Fibroblast of gingiva (primary cell): ENCODE measurements around the gene ANKRD9.
"Not testable (repeated sequence)": the region's sequence is repeated elsewhere in the genome, so short reads cannot be mapped to it uniquely, and the experiment has no call there.

Experiments used
- DNase-seq: peaks from one replicate; pipeline ENCODE4 v3.0.0-alpha.2; 2011; ENCODE audit warnings: low read depth

The ANKRD9 gene, protein sequence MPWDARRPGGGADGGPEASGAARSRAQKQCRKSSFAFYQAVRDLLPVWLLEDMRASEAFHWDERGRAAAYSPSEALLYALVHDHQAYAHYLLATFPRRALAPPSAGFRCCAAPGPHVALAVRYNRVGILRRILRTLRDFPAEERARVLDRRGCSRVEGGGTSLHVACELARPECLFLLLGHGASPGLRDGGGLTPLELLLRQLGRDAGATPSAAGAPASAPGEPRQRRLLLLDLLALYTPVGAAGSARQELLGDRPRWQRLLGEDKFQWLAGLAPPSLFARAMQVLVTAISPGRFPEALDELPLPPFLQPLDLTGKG

DNA sequence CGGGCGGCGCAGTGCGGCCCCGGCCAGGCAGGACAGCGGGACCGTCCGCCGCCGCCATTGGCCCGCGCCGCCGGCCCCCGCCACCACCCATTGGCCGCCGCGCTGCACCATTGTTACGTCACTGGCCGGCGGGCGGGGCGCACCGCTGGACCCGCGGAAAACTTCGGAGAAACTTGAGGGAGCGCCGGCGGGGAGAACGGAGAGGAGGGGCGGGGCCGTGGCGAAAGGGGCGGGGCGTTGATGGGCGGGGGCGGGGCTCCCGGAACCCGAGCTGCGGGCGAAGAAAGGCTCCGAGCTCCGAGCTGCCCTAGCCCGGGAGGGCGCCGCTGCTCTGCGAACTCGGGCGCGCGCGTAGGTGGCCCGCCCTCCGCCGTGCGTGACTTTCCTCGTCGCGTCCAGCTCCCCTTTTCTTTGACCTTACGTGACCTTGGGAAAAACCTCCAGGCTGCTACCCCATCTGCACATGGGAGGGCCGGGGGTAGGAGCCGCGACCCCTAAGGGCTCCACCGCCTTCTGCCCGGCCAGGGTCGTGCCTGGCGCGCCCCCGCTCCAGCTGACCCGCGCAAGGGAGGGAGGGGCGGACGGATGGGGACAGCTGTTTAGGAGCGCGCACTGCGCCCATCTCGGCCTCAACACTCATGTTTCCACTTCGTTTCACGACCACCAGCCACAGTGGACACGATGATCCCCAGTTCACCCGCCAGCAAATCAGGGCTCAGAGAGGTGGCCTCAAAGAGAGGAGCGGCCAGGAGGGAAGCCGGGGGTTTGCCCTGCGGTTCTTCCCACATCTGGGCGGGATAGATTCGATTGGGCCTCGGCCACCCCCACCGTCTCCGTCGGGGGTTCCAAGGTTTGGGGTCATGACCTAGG is at the start of gene ANKRD9:
TSS of gene ANKRD9 (minus strand) at position 31 of the 870 bp plus-strand sequence. CDS start 1,887 bp downstream, outside the sequence.
- DNase-seq: peak; percentile 93

DNA sequence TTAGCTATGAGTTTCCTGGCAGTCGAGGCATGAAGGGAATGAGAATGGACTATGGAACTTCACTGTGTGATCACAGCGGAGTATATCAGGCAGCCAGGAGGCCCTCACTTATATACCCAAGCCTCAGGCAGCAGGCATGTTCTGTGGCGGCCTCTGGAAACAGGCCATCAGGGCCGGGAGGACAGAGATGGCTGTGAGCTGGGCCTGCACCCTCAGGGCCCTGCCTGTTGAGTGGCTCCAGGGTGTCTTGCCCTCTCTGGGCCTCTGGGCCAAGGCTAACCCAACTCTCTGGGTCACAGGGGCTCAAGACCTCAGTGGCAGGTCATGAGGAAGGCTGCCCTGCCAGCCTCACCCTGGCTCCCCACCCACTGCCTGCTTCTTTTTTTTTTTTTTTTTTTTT is 49.0 kb upstream of the ANKRD9 start:
- DNase-seq: no peak

DNA sequence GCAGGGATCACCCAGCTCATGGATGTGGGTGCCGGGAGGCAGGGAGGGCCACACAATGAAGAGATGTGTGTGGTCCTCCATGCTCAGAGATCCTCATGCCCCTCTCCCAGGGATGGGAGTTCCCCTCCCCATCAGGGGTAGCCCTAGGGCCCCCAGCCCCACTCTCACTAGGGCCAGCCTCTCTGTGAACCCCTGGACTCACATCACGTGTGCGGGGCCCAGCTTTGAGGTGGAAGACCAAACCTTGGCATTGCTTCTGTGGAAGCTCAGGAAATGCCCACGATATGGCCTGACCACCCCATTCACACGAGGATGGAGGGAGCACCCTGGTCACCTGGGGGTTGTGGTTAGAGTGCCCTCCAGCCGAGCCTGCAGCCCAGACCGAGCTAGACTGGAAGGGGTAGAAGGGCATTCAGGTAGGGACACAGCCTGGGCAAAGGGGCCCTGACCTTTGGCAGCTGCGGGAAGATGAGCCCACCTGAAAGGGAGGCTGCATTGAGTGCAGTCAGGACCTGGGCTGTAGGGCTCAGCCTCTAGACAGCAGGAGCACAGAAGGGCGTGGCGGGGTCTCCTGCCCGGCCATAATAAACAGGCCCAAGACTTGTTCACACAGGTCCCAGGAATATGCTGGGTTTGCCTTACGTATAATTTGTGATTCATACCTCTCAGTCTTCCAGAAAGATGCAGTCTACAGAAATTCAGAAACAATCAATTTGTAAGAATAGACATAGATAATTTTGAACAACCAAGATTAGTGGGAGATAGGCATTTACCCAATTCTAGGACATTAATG is 48.1 kb upstream of the ANKRD9 start:
- no peak for DNase-seq

DNA sequence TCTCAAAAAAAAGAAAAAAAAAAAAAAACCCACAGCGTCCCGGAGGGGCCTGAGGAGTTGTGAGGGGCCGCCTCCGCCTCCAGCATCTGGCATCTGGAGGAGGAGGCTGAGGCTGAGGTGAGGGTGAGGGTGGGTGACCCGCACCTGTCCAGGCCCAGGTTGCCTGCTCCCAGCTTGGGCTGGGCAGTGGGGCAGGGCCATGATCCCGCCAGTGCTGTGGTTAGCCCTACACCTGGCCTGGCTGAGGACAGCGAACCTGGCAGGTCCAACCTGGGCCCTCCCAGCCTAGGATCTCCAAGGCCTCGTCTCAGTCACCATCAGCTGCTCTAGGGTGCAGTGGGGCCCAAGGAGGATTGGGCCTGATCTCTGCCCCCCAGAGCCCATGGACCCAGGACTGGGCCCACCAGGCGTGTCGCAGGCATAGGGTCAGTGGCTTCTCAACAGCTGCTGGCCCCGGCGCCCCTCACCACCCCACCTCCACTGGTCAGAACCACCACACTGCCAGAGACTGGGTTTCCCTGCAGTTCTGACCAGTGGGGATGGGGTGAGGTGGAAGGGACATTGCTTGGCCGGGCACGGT is 46.6 kb upstream of the ANKRD9 start:
- DNase-seq: no peak

DNA sequence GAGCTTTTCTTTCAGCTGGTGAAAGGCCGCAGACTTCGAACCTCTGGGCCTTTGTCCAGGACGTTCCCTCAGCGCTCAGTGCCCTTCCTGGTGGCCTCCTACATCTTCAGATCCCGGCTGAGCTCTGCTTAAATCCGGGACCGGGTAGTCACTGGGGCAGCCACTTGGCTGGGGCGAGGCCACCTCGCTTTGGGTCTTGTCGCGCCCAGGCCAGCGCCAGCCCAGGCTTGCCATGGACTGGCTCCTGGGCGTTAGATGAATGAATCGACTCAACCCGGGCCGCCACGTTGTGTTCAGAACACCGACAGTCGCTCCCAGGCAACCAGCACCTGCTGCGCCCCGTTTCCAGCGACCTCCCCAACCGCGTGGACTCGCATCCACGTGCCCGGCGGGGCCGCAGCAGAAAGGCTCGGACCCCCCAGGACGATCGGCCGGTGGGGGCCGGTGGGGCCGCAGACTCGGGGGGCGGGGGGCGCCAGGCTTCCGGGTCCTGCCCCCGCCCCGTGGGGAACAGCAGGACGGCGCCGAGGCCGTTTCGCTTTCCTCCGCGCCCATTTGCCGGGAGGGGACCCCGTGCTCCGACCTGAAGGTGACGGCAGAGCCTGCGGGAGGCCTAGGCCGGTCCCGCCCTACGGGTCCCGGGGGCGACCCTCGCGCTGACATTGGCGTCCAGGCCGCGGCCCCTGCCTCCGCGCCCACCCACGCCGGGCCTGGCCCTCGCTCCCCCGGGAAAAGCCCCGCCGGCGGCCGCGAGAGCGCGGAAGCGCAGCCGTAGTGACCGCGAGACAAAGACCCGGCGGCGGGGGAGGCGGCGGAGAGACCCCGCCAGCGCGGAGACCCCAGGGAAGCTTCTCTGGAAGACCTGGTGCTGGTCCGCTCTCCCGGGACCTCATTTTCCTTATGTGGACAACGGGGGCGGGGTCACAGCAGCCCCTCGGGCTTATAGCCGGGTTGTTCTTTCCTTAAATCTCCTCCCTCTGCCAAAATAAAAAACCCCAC is 45.5 kb upstream of the ANKRD9 start:
- DNase-seq: peak; percentile 15

DNA sequence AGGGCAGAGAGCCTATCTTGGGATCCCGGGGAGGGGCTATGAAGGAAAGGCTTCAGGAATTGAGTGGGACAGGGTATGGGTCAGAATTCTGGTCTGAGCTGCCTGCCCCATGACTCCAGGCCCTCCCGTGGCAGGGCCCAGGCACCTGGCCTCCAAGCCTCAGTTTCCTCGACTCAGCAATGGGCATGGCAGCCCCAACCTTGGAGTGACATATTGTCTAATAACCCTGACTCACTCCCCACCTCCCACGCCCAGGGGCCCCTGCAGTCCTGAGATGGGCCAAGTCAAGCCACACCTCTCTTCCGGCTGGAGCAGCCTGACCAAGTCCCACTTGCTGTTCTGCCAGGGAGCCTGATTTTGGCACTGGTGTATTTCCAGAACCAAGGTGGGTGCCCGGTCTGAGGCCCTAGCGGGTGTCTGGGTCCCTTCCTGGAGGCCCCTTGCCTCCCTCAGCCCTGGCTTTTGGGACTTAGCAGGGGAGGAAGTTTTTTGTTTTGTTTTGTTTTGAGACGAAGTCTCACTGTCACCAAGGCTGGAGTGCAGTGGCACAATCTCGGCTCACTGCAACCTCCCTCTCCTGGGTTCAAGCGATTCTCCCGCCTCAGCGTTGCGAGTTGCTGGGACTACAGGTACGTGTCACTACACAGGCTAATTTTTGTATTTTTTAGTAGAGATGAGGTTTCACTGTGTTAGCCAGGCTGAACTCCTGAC is 42.6 kb upstream of the ANKRD9 start:
- no peak for DNase-seq

DNA sequence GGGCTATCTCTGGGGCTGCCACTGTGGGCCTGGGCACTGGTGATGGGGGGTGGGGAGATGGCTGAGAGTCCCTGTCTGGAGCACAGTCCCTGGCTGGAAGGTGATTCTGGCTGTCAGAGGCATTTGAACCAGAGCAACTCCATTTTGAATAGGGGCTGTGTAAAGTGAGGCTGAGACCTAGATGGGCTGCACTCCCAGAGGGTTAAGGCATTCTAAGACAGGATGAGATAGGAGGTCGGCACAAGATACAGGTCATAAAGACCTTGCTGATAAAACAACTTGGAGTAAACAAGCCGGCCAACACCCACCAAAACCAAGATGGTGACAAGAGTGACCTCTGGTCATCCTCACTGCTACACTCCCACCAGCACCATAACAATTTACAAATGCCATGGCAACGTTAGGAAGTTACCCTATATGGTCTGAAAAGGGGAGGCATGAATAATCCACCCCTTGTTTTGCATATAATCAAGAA is 41.4 kb upstream of the ANKRD9 start:
- DNase-seq: not testable (repeated sequence)

DNA sequence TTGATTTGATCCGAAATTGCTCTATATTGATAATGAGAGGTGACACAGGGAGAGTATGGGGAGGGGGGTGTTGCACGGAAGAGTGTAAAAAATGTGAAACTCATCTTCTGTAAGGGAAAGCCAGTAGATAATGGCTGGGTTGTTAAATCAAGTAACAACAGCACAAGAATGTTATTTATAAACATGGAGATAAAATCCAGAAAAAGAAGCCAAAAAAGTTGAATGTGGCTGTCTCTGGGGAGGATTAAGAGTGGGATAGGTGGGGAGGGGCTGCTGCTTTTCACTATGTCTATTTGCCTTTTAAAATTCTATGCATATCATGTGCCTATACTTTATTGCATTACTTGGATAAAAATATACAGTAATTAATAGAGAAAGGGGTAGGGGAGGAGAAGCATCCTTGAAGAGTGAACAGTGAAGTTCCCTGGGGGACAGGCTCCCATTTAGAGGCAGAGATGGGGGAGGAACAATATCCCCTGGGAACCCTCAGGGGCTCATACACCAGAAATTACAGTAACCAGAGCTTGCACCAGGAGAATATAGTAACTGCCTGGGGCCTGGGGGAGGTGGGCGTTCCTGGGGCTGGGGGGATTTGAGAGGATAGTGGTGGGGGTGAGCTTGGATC is 39.2 kb upstream of the ANKRD9 start:
- no peak for DNase-seq

DNA sequence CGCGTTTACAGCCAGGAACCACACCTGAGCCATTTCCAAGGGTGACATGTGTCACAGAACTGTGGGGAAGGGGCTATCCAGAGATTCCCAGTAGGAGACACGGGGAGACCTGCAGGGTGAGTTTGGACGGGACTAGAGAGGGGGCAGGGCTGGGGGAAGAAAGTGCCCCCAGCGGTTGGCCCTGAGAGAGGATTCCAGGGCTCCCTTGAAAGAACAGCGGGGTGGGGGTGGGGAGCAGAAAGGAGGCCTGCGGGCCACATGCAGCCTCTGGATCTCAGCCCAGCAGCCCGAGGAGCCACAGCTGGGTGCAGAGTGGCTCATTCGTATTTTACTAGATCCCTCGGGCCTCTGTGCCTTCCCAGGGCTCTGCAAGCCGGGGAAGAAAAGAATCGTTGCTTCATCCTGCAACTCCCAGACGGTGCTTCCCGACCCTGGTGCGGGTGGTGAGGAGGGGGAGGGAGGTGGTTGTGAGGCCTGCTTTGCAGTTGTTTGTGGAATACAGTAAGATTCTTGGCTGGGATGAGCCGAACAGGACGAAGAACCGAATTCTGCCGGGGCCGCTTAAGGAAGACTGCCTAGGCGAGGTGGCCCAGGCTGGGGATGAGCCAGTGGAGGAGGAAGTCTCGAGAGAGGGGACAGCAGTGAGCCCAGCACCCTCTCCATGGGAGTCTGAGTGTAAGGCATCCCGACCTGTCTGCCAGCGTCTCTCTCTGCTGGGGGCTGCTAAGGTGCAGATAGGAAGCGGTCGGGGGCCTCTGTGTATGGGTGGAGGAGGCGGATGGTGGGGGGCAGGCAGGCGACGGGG is 36.1 kb upstream of the ANKRD9 start:
- peak; percentile 48 for DNase-seq

DNA sequence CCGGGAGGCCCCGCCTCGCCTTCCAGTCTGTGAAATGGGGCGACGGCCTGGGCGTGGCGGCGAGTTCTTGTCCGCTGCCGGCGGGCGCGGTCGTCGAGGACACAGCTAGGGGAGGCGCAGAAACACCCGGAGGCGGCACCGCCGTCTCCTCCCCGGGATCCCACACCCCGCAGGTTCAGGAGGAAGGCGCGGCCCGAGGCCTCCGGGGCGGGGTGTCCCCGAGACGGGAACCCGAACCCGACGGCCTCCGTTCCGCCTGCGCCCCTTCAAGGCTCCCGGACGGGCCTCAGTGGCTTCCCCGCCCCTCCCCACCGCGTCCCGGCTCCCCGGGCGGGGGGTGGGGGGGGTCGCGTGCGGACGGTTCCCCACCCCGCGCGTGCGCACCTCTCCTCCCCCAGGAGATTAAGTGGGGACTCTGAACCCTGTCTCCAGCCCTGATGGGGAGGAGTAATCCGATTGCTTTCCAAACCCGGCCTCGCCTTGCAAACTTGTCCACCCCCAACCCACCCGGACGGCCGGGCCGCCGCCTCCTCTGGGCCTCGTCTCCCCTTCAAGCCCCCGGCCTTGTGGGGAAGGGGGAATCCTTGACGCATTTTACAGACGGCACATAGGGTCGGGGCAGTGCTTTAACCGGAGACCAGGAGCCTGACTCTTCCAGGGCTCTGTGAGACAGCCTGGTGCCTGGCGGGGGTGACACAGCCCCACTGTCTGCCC is 35.3 kb upstream of the ANKRD9 start:
- DNase-seq: no peak

DNA sequence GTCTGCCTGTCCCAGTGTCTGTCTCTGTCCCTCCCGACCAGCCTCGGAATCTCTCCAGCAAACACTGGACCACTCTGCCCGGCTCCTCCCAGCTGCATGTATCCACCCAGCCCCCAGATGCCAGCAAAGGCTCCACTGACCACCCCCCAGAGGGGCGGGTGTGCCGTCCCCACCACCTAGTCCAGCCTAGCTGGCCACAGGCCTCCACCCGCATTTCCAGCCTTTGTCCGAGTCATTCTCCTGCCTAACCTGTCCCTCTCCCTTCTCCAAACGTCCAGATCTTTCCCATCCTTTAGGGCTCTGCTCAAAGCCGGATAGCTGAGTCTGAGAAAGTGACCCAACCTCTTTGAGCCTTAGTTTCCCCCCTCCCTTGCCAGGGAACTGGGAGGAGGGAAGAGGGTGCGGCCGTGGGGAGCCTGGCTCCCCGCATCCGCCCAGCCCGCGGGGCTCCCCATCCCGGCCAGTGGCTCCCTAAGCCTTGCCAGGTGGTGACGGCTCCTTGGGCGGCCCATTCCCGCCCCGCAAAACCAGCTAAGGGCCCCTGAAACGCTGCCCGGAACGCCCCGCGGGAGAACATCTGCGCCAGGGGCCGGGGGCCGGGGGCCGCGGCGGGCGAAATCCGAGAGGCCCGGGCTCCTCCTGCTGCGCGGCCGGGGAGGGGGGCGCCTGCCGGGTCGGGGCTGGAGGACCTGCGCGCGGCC is 34.6 kb upstream of the ANKRD9 start:
- no peak for DNase-seq

DNA sequence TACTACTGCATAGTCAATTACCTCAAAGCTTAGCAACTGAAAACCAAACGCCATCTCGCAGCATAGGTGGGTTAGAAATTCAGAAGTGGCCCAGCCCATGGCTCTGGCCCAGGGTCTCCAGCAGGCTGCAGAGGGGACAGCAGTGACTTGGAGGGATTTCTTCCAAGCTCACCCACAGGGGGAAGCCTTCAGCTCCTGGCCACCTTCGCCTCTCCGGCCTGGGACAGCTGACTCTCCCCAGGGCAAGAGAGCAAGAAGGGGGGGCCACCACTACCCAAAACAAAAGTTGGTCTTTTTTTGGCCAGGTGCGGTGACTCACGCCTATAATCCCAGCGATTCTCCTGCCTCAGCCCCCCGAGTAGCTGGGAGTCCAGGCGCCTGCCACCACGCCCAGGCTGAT is 32.2 kb upstream of the ANKRD9 start:
- DNase-seq: no peak

DNA sequence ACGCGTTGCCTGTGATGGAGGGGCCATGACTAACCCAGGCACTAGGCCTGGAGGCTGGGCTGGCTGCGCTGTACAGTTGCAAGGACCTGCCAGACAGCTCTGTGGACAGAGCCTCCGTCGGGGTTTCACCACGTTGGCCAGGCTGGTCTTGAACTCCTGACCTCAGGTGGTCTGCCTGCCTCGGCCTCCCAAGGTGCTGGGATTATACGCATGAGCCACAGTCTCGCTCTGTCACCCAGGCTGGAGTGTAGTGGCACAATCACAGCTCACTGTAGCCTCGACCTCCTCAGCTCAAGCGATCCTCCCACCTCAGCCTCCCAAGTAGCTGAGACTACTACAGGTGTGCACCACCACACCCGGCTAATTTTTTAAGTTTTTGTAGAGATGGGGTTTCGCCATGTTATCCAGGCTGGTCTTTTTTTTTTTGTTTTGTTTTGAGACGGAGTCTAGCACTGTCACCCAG is 31.5 kb upstream of the ANKRD9 start:
- DNase-seq: not testable (repeated sequence)

DNA sequence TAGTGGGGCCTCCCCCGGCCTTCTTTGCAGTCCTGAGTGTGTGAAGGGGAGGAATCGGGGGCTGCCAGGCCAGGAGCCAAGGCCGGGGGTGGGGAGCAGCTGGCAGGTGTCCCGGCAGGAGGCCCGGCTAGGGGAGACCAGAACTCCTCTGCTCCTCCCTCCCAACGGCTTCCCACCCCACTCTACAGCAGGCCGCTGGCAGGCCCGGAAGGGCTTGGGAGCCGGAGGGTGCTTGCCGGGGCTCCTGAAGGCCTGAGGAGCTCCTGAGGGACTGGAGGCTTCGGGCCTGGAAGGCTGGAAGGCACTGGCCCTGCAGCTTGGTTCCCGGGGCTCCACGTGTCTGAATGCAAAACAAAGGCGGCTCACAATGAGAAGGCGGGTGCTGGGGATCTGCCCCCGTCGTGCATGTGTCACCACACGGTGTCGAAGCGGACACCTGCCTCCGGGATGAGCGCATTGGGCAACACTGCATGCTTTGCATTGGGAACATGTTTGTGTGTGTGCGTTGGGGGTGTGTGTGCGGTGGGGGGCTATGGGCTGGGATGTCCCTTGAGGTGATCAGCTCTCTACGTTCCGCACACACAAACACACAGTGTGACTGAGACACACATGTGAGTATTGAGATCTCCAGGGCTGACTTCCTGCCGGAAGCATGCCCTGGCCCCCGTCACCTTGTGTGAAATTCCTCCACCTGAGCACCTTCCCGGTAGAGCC is 30.9 kb upstream of the ANKRD9 start:
- no peak for DNase-seq

DNA sequence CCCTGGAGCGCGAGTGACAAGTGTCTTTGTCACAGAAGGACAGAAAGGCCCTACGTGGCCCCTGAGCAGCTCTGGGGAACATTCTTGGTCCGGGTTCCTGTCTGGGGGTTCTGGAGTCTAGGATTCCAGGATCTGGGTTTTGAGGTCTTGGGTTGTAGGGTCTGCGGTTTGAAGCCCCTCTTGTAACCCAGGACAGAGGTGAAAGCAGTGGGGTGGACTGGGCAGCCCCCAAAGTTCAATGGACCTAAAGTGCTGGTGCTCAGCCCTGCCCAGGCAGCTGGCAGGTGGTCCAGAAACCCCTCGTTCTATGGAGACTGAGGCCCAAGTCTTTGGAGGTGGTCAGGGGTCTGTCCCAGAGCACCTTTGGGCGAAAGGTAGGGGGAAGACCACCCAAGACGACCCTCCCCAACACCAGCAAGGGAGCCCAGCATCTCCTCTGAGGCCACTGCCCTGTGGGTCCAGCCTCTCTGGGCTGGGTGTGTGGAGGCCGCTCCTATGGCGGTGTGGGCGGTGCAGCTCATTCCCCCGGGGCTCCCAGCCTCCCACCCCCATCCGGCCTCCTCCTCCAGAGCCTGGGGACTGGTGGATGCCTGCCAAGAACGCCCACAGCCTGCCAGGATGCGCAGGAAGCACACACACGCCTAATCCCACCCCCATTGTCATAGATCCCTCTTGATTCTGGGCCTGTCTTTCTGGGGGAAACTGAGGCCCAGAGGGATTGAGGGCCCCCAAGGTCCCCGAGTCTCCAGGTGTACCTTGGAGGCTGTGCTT is 30.2 kb upstream of the ANKRD9 start:
- no peak for DNase-seq
